Peyer's patch (tissue), 4 donors: ENCODE results near the gene CARHSP1.

Experiments
- CTCF ChIP-seq, 6 experiments: fragments of 450-650 bp in 4 of 6; fragments of 200-600 bp in 2 of 6; sonication (generic) in 1 of 6; IDR thresholded peaks; one replicate each; pipeline ENCODE4 v1.5.1; 2017 to 2019; ENCODE audit warnings: antibody characterized with exemption in 6 of 6, mild to moderate bottlenecking in 3 of 6, moderate library complexity in 1 of 6
- POLR2A ChIP-seq, 2 donors: fragments of 450-650 bp; IDR thresholded peaks; one replicate each; pipeline ENCODE4 v1.5.1; 2017; ENCODE audit warnings: antibody characterized with exemption in 2 of 2, mild to moderate bottlenecking in 2 of 2, moderate library complexity in 2 of 2

- TF ChIP-seq CTCF (IDR thresholded peaks at IDR 0.05): no peak
- TF ChIP-seq POLR2A (IDR thresholded peaks at IDR 0.05): no peak
These were observed 8.6 kb downstream of the CARHSP1 start for GRCh38 chr16:8859913-8860881.
